HL-60 (cell line): ENCODE results near the gene NRK.

Experiments used
- DNase-seq, 2 experiments: peaks; one replicate each; pipeline ENCODE4 v3.0.0-alpha.2; 2010 to 2020; ENCODE audit warnings: low read depth in 1 of 2, low spot score in 1 of 2
- H3K27ac ChIP-seq: fragments of 250-450 bp; sonication (Bioruptor Pico); replicated peaks from 2 replicates; pipeline ENCODE4 v1.5.1; 2020; ENCODE audit warnings: mild to moderate bottlenecking, moderate library complexity
- H3K27me3 ChIP-seq: fragments of 250-450 bp; sonication (Bioruptor Pico); 2 replicates; pipeline ENCODE4 v1.5.1; 2021; ENCODE audit warnings: mild to moderate bottlenecking, moderate library complexity; ENCODE audit not compliant: insufficient read depth, poor library complexity, severe bottlenecking
- H3K4me3 ChIP-seq: replicated peaks from 2 replicates; pipeline ENCODE4 v1.5.1; 2011; ENCODE audit warnings: mild to moderate bottlenecking, control low read depth, low read length; ENCODE audit not compliant: insufficient read depth
- GABPA ChIP-seq: IDR thresholded peaks from 2 replicates; pipeline ENCODE4 v1.6.1; 2012; ENCODE audit warnings: low read depth
- POLR2AphosphoS5 ChIP-seq: IDR thresholded peaks from 2 replicates; pipeline ENCODE4 v1.6.1; 2012; ENCODE audit warnings: low read depth
- SPI1 ChIP-seq: IDR thresholded peaks from 2 replicates; pipeline ENCODE4 v1.6.1; 2012; ENCODE audit warnings: low read depth, mild to moderate bottlenecking, borderline replicate concordance
- long read RNA-seq: library from polyadenylated mRNA; unstranded; transcript quantifications from one replicate; pipeline ENCODE4 v2.0.0, GENCODE V29; 2020
- TF ChIP-seq, protein P1 (sequence below): IDR thresholded peaks from 2 replicates; pipeline ENCODE4 v1.6.1; 2012; ENCODE audit warnings: low read depth; ENCODE audit not compliant: insufficient replicate concordance
- TF ChIP-seq, protein P2 (sequence below): IDR thresholded peaks from one replicate; pipeline ENCODE4 v1.5.1; 2011; ENCODE audit warnings: low read length, control low read depth, inconsistent platforms; ENCODE audit not compliant: insufficient read depth

The NRK gene
- long read RNA-seq: 0 reads

- Histone ChIP-seq H3K27ac (no peak within 1 kb of the TSS), H3K4me3 (no peak within 1 kb of the TSS), H3K27me3 (peaks cover 9% of the 10 kb centered on the region)
- TF ChIP-seq GABPA (no peak), POLR2AphosphoS5 (no peak), SPI1 (no peak)
- TF ChIP-seq, protein P1, sequence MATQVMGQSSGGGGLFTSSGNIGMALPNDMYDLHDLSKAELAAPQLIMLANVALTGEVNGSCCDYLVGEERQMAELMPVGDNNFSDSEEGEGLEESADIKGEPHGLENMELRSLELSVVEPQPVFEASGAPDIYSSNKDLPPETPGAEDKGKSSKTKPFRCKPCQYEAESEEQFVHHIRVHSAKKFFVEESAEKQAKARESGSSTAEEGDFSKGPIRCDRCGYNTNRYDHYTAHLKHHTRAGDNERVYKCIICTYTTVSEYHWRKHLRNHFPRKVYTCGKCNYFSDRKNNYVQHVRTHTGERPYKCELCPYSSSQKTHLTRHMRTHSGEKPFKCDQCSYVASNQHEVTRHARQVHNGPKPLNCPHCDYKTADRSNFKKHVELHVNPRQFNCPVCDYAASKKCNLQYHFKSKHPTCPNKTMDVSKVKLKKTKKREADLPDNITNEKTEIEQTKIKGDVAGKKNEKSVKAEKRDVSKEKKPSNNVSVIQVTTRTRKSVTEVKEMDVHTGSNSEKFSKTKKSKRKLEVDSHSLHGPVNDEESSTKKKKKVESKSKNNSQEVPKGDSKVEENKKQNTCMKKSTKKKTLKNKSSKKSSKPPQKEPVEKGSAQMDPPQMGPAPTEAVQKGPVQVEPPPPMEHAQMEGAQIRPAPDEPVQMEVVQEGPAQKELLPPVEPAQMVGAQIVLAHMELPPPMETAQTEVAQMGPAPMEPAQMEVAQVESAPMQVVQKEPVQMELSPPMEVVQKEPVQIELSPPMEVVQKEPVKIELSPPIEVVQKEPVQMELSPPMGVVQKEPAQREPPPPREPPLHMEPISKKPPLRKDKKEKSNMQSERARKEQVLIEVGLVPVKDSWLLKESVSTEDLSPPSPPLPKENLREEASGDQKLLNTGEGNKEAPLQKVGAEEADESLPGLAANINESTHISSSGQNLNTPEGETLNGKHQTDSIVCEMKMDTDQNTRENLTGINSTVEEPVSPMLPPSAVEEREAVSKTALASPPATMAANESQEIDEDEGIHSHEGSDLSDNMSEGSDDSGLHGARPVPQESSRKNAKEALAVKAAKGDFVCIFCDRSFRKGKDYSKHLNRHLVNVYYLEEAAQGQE: no peak
- no peak for DNase-seq
Measured at GRCh38 chrX:105822138-105823091, at the start of gene NRK. Gene NRK (plus strand): TSS chrX:105822539. CDS start chrX:105822846, 307 bp downstream.

DNA sequence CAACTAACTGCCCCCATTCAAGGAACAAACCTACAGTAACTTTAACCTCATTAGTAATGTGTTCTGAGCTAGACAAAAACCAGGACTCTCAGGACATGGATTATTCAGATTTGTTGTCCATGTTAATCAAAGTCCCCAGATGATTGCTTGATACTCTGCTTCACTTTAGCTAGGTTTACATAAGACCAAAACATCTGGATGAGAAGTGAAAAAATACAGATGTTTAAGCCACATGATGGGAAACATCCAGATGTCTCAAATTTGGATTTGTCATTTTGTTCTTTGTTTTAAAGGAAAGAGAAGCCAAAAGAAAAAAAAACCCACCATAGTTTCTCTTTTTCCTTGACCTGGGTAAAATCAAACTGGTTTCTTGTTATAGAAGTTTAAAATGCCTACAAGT, 48.5 kb upstream of the NRK start:
- no peak for DNase-seq
- H3K4me3 ChIP-seq: no peak overlapping the region
- no peaks in the 10 kb centered on the region for H3K27me3 ChIP-seq
- TF ChIP-seq POLR2AphosphoS5 (no peak), GABPA (no peak), SPI1 (no peak)
- TF ChIP-seq, protein P1: no peak
- TF ChIP-seq, protein P2, sequence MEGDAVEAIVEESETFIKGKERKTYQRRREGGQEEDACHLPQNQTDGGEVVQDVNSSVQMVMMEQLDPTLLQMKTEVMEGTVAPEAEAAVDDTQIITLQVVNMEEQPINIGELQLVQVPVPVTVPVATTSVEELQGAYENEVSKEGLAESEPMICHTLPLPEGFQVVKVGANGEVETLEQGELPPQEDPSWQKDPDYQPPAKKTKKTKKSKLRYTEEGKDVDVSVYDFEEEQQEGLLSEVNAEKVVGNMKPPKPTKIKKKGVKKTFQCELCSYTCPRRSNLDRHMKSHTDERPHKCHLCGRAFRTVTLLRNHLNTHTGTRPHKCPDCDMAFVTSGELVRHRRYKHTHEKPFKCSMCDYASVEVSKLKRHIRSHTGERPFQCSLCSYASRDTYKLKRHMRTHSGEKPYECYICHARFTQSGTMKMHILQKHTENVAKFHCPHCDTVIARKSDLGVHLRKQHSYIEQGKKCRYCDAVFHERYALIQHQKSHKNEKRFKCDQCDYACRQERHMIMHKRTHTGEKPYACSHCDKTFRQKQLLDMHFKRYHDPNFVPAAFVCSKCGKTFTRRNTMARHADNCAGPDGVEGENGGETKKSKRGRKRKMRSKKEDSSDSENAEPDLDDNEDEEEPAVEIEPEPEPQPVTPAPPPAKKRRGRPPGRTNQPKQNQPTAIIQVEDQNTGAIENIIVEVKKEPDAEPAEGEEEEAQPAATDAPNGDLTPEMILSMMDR: no peak
- H3K27ac ChIP-seq: no peak overlapping the region

- no peak overlapping the region for H3K4me3 ChIP-seq
- no peak overlapping the region for H3K27ac ChIP-seq
- no peaks in the 10 kb centered on the region for H3K27me3 ChIP-seq
- TF ChIP-seq, protein P1: no peak
- no peak for TF ChIP-seq GABPA
- TF ChIP-seq, protein P2: no peak
- no peak for TF ChIP-seq POLR2AphosphoS5
- TF ChIP-seq SPI1: no peak
- no peak for DNase-seq
Measured at GRCh38 chrX:105775679-105776078, 46.7 kb upstream of the NRK start.
